ENCODE data around the gene LIX1L.

The LIX1L gene

GRCh38 chr1:145895471-145895870 lies 62.3 kb downstream of the LIX1L start:
- CTCF ChIA-PET: interaction anchor here (0.9 to 1.8 kb wide), 4 partner anchors 14 to 50 kb away, joined by 3 to 9 read pairs (median 6); partner anchors contain the start of genes ITGA10 and NUDT17
- no peak overlapping the region for H3K4me3 Mint-ChIP-seq
- H3K9me3 Mint-ChIP-seq: no peaks in the 10 kb centered on the region
- no peak overlapping the region for H3K27ac Mint-ChIP-seq
- H3K27me3 Mint-ChIP-seq: peaks cover 6% of the 10 kb centered on the region
- H3K36me3 Mint-ChIP-seq: peaks cover 1% of the 10 kb centered on the region
- no peaks in the 10 kb centered on the region for H3K4me1 Mint-ChIP-seq
- no peak for DNase-seq

- CTCF ChIA-PET: interaction anchor here (0.7 to 3.5 kb wide), 9 partner anchors 12 to 121 kb away, joined by 3 to 34 read pairs (median 4); partner anchors contain the start of genes ITGA10, NUDT17 and PIAS3
- Mint-ChIP-seq H3K9me3 (no peaks in the 10 kb centered on the region), H3K27me3 (peaks cover 6% of the 10 kb centered on the region), H3K36me3 (peaks cover 1% of the 10 kb centered on the region), H3K27ac (no peak overlapping the region), H3K4me1 (no peaks in the 10 kb centered on the region), H3K4me3 (no peak overlapping the region)
- no peak for DNase-seq
Measured at GRCh38 chr1:145893306-145894055, 64.3 kb downstream of the LIX1L start.

GRCh38 chr1:145892486-145893087 lies 65.2 kb downstream of the LIX1L start:
- Mint-ChIP-seq H3K27ac (no peak overlapping the region), H3K4me3 (no peak overlapping the region), H3K9me3 (no peaks in the 10 kb centered on the region), H3K36me3 (no peaks in the 10 kb centered on the region), H3K4me1 (no peaks in the 10 kb centered on the region), H3K27me3 (peaks cover 6% of the 10 kb centered on the region)
- CTCF ChIA-PET: interaction anchor here (0.6 to 3.5 kb wide), 21 partner anchors 9 to 141 kb away, joined by 3 to 34 read pairs (median 5); partner anchors contain the start of genes ITGA10, NUDT17 and PIAS3
- no peak for DNase-seq

GRCh38 chr1:145891587-145892485 lies 66.0 kb downstream of the LIX1L start:
- H3K36me3 Mint-ChIP-seq: no peaks in the 10 kb centered on the region

GRCh38 chr1:145891143-145891542 lies 66.7 kb downstream of the LIX1L start:
- H3K9me3 Mint-ChIP-seq: no peaks in the 10 kb centered on the region
- no peak overlapping the region for H3K4me3 Mint-ChIP-seq
- peaks cover 15% of the 10 kb centered on the region for H3K27me3 Mint-ChIP-seq
- H3K27ac Mint-ChIP-seq: no peak overlapping the region
- DNase-seq: no peak
- CTCF ChIA-PET: interaction anchor here (0.7 to 3.5 kb wide), 18 partner anchors 8 to 142 kb away, joined by 3 to 34 read pairs (median 6); partner anchors contain the start of genes ITGA10, PEX11B and PIAS3
- H3K36me3 Mint-ChIP-seq: no peaks in the 10 kb centered on the region
- peaks cover 6% of the 10 kb centered on the region for H3K4me1 Mint-ChIP-seq

More at GRCh38 chr1:145891587-145892485, 66.0 kb downstream of the LIX1L start:
- DNase-seq: peak; percentile 73
- no peak overlapping the region for H3K27ac Mint-ChIP-seq
- H3K9me3 Mint-ChIP-seq: no peaks in the 10 kb centered on the region
- peaks cover 14% of the 10 kb centered on the region for H3K27me3 Mint-ChIP-seq
- CTCF ChIA-PET: interaction anchor here (0.7 to 3.5 kb wide), 23 partner anchors 9 to 141 kb away, joined by 3 to 34 read pairs (median 5); partner anchors contain the start of genes ITGA10, PEX11B and PIAS3
- no peak overlapping the region for H3K4me3 Mint-ChIP-seq
- peaks cover 1% of the 10 kb centered on the region for H3K4me1 Mint-ChIP-seq

GRCh38 chr1:145889722-145890121 lies 68.1 kb downstream of the LIX1L start:
- Mint-ChIP-seq H3K27me3 (peaks cover 29% of the 10 kb centered on the region), H3K4me3 (no peak overlapping the region), H3K4me1 (peaks cover 14% of the 10 kb centered on the region), H3K9me3 (no peaks in the 10 kb centered on the region), H3K27ac (no peak overlapping the region), H3K36me3 (no peaks in the 10 kb centered on the region)
- DNase-seq: no peak
- CTCF ChIA-PET: interaction anchor here (0.9 kb wide), 1 partner anchor 44 kb away, joined by 4 read pairs; the partner anchor contains the start of gene NUDT17

- Mint-ChIP-seq H3K36me3 (no peaks in the 10 kb centered on the region), H3K4me1 (peaks cover 16% of the 10 kb centered on the region), H3K4me3 (no peak overlapping the region), H3K27me3 (peaks cover 48% of the 10 kb centered on the region), H3K27ac (no peak overlapping the region), H3K9me3 (no peaks in the 10 kb centered on the region)
- no peak for DNase-seq
- CTCF ChIA-PET: interaction anchor here (1.9 kb wide), 1 partner anchor 23 kb away, joined by 4 read pairs; no protein-coding TSS in a partner anchor
Measured at GRCh38 chr1:145887631-145888030, 70.2 kb downstream of the LIX1L start.

GRCh38 chr1:145886816-145887215 lies 71.0 kb downstream of the LIX1L start:
- no peak overlapping the region for H3K27ac Mint-ChIP-seq
- no peak for DNase-seq
- peaks cover 16% of the 10 kb centered on the region for H3K4me1 Mint-ChIP-seq
- H3K4me3 Mint-ChIP-seq: peak overlapping the region; percentile 67
- peaks cover 49% of the 10 kb centered on the region for H3K27me3 Mint-ChIP-seq
- CTCF ChIA-PET: interaction anchor here (1.9 to 2.4 kb wide), 2 partner anchors 24 to 28 kb away, joined by 4 to 8 read pairs; partner anchors contain the start of gene PIAS3
- no peaks in the 10 kb centered on the region for H3K36me3 Mint-ChIP-seq
- H3K9me3 Mint-ChIP-seq: no peaks in the 10 kb centered on the region

- CTCF ChIA-PET: interaction anchor here (1.0 to 2.4 kb wide), 2 partner anchors 27 to 37 kb away, joined by 3 to 8 read pairs; partner anchors contain the start of gene PIAS3
- no peaks in the 10 kb centered on the region for H3K36me3 Mint-ChIP-seq
- no peaks in the 10 kb centered on the region for H3K9me3 Mint-ChIP-seq
- peaks cover 52% of the 10 kb centered on the region for H3K27me3 Mint-ChIP-seq
- no peak overlapping the region for H3K27ac Mint-ChIP-seq
- H3K4me1 Mint-ChIP-seq: peaks cover 16% of the 10 kb centered on the region
- peak overlapping the region; percentile 73 for H3K4me3 Mint-ChIP-seq
- DNase-seq: no peak
Measured at GRCh38 chr1:145886390-145886789, 71.4 kb downstream of the LIX1L start.

GRCh38 chr1:145885738-145886287 lies 72.0 kb downstream of the LIX1L start, which contains the start of gene ANKRD35:
Gene ANKRD35 (minus strand): TSS chr1:145885866. CDS start chr1:145885758, 108 bp downstream.
- Mint-ChIP-seq H3K27me3 (peaks cover 56% of the 10 kb centered on the region), H3K4me1 (peaks cover 16% of the 10 kb centered on the region), H3K27ac (no peak within 1 kb of the TSS), H3K4me3 (peak within 1 kb of the TSS; percentile 73), H3K36me3 (no peaks in the 10 kb centered on the region), H3K9me3 (no peaks in the 10 kb centered on the region)
- peak; percentile 95 for DNase-seq
- CTCF ChIA-PET: interaction anchor here (0.8 to 2.4 kb wide), 5 partner anchors 24 to 40 kb away, joined by 3 to 8 read pairs (median 3); partner anchors contain the start of genes NUDT17 and PIAS3

GRCh38 chr1:145884675-145885074 lies 73.1 kb downstream of the LIX1L start:
- Mint-ChIP-seq H3K27me3 (peaks cover 60% of the 10 kb centered on the region), H3K9me3 (no peaks in the 10 kb centered on the region), H3K27ac (no peak overlapping the region), H3K4me3 (peak overlapping the region; percentile 73), H3K4me1 (peaks cover 16% of the 10 kb centered on the region), H3K36me3 (no peaks in the 10 kb centered on the region)
- CTCF ChIA-PET: interaction anchor here (0.6 to 2.4 kb wide), 2 partner anchors 26 to 97 kb away, joined by 3 to 8 read pairs; partner anchors contain the start of gene PIAS3
- DNase-seq: no peak
